GM12878 (cell line): Measurements from ENCODE around the gene NPAS2. TPM values are rescaled to one million over a fixed set of nuclear protein-coding genes. Genes with fewer than 3 reads are reported as not detected.
A peak's percentile ranks its signal among the peaks of the same experiment; 100 is the strongest.

Experiments used
- CBX3 ChIP-seq: fragments of 200-600 bp; sonication (generic); IDR thresholded peaks from 2 replicates; pipeline ENCODE4 v1.6.1; 2016; ENCODE audit warnings: low read depth, borderline replicate concordance
- CEBPZ ChIP-seq: fragments of 150-350 bp; IDR thresholded peaks from 2 replicates; pipeline ENCODE4 v1.6.1; 2016; ENCODE audit warnings: low read depth, low read length
- CHD1 ChIP-seq: IDR thresholded peaks from 2 replicates; pipeline ENCODE4 v1.6.1; 2012; ENCODE audit warnings: low read depth, low read length, improper control_type of control experiment
- DPF2 ChIP-seq: fragments of 450-650 bp; IDR thresholded peaks from 2 replicates; pipeline ENCODE4 v1.6.1; 2017; ENCODE audit warnings: mild to moderate bottlenecking
- GATAD2B ChIP-seq: fragments of 450-650 bp; conservative IDR thresholded peaks from 2 replicates; pipeline ENCODE4 v1.6.1; 2017; ENCODE audit warnings: low read depth, mild to moderate bottlenecking, moderate library complexity
- JUND ChIP-seq: IDR thresholded peaks from 2 replicates; pipeline ENCODE4 v1.6.1; 2012; ENCODE audit warnings: low read depth, mild to moderate bottlenecking, low read length, improper control_type of control experiment, moderate library complexity
- KDM1A ChIP-seq: fragments of 200-600 bp; sonication (generic); IDR thresholded peaks from 2 replicates; pipeline ENCODE4 v1.6.1; 2016; ENCODE audit warnings: borderline replicate concordance
- MEF2A ChIP-seq: IDR thresholded peaks from 2 replicates; pipeline ENCODE4 v1.6.1; 2011; ENCODE audit warnings: low read depth, mild to moderate bottlenecking, low read length, moderate library complexity; ENCODE audit not compliant: insufficient read depth
- MXI1 ChIP-seq: fragments of 150-350 bp; IDR thresholded peaks from 2 replicates; pipeline ENCODE4 v1.6.1; 2011; ENCODE audit warnings: low read depth, mild to moderate bottlenecking, inconsistent platforms, low read length, improper control_type of control experiment
- MYC ChIP-seq: IDR thresholded peaks from 2 replicates; pipeline ENCODE4 v1.6.1; 2011; ENCODE audit warnings: mild to moderate bottlenecking, low read length, moderate library complexity, inconsistent platforms; ENCODE audit not compliant: insufficient read depth, insufficient replicate concordance, insufficient read length, severe bottlenecking
- NFYA ChIP-seq: IDR thresholded peaks from 2 replicates; pipeline ENCODE4 v1.6.1; 2011; ENCODE audit warnings: low read depth, mild to moderate bottlenecking, low read length, improper control_type of control experiment, borderline replicate concordance
- NFYB ChIP-seq: IDR thresholded peaks from 2 replicates; pipeline ENCODE4 v1.6.1; 2011; ENCODE audit warnings: low read depth, mild to moderate bottlenecking, low read length, improper control_type of control experiment, moderate library complexity; ENCODE audit not compliant: insufficient read depth
- RCOR1 ChIP-seq: conservative IDR thresholded peaks from 2 replicates; pipeline ENCODE4 v1.6.1; 2012; ENCODE audit warnings: low read depth, low read length, improper control_type of control experiment
- SMAD1 ChIP-seq: fragments of 450-650 bp; IDR thresholded peaks from 2 replicates; pipeline ENCODE4 v1.6.1; 2018; ENCODE audit warnings: mild to moderate bottlenecking, low read depth; ENCODE audit not compliant: partially characterized antibody
- SMAD5 ChIP-seq: IDR thresholded peaks from 2 replicates; pipeline ENCODE4 v1.6.1; 2016; ENCODE audit warnings: antibody characterized with exemption, low read depth
- SP1 ChIP-seq: IDR thresholded peaks from one replicate; pipeline ENCODE4 v1.6.1; 2011; ENCODE audit warnings: low read depth, low read length
- SPI1 ChIP-seq: IDR thresholded peaks from 2 replicates; pipeline ENCODE4 v1.6.1; 2011; ENCODE audit warnings: low read depth, mild to moderate bottlenecking, low read length, moderate library complexity, borderline replicate concordance; ENCODE audit not compliant: insufficient read depth
- TCF3 ChIP-seq: IDR thresholded peaks from 2 replicates; pipeline ENCODE4 v1.6.1; 2012; ENCODE audit warnings: low read depth, mild to moderate bottlenecking, low read length, borderline replicate concordance; ENCODE audit not compliant: insufficient read depth
- ZZZ3 ChIP-seq: IDR thresholded peaks from 2 replicates; pipeline ENCODE4 v1.6.1; 2011; ENCODE audit warnings: low read depth; ENCODE audit not compliant: control insufficient read depth, insufficient read length
- polyA plus RNA-seq, 11 experiments: library from polyadenylated mRNA; depleted of rRNA in 4 of 11; unstranded in 6 of 11; stranded (reverse) in 5 of 11; fragments of >200 nt; fragmentation: Nextera tagmentation in 4 of 11; fragmentation: Illumina TruSeq in 1 of 11; extraction: Ambion mirVana in 4 of 11; extraction: Trizol in 1 of 11; gene quantifications; 1 replicate in 1 of 11; 2 replicates in 10 of 11; pipeline versions ENCODE4 v1.2.1 to v1.2.3, GENCODE V29; 2011 to 2016; ENCODE audit warnings: inconsistent platforms in 2 of 11, missing spikeins in 2 of 11, low read depth in 1 of 11
- total RNA-seq, 4 experiments: library from RNA; depleted of rRNA in 3 of 4; stranded (reverse); fragments of >200 nt in 3 of 4; fragmentation: Illumina TruSeq in 1 of 4; extraction: Trizol in 1 of 4; gene quantifications; 2 replicates each; pipeline versions ENCODE4 v1.2.1 to v1.2.3, GENCODE V29; 2013 to 2021
- TF ChIP-seq, protein P1 (sequence below): fragments of 450-650 bp; formaldehyde crosslinking; IDR thresholded peaks from 2 replicates; pipeline ENCODE4 v1.4.0; 2022; ENCODE audit warnings: mild to moderate bottlenecking, moderate library complexity

NPAS2 gene
- total and polyA plus RNA-seq, 10 of the 15 experiments (the other 5 are each of a cell fraction or from before 2014, with no cell fraction given), result 0.08 TPM; not detected in 9

DNA sequence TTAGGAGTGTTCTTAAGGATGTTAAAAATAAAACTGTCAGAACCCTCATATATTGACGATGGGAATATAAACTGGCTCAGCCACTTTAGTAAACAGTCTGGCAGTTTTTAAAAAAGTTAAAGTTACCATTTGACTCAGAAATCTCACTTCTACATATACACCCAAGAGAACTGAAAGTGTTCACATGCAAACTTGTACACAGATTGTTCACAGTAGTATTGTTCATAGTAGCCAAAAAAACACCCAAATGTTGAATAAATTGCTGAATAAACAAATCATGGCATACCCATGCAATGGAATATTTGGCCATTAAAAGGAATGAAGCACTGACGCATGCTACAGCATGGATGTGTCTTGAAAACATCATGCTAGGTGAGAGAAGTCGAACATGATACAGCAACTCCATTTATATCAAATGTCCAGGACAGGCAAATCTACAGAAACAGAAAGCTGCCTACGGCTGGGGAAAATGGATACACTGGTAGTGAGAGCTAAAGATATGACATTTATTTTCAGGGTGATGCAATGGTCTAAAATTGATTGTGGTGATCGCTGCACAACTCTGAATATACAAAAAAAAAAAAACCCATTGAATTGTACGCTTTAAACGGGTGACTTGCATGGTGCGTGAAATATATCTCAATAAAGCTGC is 192.2 kb downstream of the NPAS2 start (continued):
- no peak for TF ChIP-seq TCF3
- TF ChIP-seq MEF2A, result peak; percentile 50; the same call in 1 of the 2 replicates
- TF ChIP-seq SMAD1, result peak; percentile 65
- no peak for TF ChIP-seq NFYA
- peak; percentile 67 for TF ChIP-seq SPI1
- TF ChIP-seq RCOR1, result no peak
- TF ChIP-seq, protein P1, sequence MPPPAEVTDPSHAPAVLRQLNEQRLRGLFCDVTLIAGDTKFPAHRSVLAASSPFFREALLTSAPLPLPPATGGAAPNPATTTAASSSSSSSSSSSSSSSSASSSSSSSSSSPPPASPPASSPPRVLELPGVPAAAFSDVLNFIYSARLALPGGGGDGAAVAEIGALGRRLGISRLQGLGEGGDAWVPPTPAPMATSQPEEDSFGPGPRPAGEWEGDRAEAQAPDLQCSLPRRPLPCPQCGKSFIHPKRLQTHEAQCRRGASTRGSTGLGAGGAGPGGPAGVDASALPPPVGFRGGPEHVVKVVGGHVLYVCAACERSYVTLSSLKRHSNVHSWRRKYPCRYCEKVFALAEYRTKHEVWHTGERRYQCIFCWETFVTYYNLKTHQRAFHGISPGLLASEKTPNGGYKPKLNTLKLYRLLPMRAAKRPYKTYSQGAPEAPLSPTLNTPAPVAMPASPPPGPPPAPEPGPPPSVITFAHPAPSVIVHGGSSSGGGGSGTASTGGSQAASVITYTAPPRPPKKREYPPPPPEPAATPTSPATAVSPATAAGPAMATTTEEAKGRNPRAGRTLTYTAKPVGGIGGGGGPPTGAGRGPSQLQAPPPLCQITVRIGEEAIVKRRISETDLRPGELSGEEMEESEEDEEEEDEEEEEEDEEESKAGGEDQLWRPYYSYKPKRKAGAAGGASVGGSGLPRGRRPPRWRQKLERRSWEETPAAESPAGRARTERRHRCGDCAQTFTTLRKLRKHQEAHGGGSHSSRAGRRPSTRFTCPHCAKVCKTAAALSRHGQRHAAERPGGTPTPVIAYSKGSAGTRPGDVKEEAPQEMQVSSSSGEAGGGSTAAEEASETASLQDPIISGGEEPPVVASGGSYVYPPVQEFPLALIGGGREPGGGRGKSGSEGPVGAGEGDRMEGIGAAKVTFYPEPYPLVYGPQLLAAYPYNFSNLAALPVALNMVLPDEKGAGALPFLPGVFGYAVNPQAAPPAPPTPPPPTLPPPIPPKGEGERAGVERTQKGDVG (CRISPR knock-in tag), result no peak
- TF ChIP-seq CHD1, result no peak
- 0 out of 2 replicates have a peak, but pooled peaks have one; percentile 69 for TF ChIP-seq GATAD2B
- TF ChIP-seq ZZZ3, result no peak
- TF ChIP-seq MXI1, result peak; percentile 21; the same call in 1 of the 2 replicates
- no peak for TF ChIP-seq MYC
- peak; percentile 46; the same call in 1 of the 2 replicates for TF ChIP-seq DPF2
- TF ChIP-seq SMAD5, result no peak
- TF ChIP-seq NFYB, result no peak
- peak; percentile 32; the same call in 1 of the 2 replicates for TF ChIP-seq JUND
- TF ChIP-seq KDM1A, result no peak
- TF ChIP-seq CEBPZ, result no peak
- peak; percentile 19 for TF ChIP-seq SP1
- TF ChIP-seq CBX3, result no peak
